Liver (tissue), 9 donors: ENCODE results near the gene SIGLEC7. TPM values are rescaled to one million over a fixed set of nuclear protein-coding genes. Genes with fewer than 3 reads are reported as not detected.

Experiments
- DNase-seq: peaks from one replicate; pipeline ENCODE4 v3.0.0-alpha.2; 2017; ENCODE audit warnings: low spot score
- H3K27ac ChIP-seq, 2 donors: one replicate each; pipeline ENCODE4 v1.7.0; 2013; ENCODE audit warnings: inconsistent platforms in 2 of 2, low read length in 2 of 2, control low read depth in 1 of 2, low read depth in 1 of 2, mild to moderate bottlenecking in 1 of 2
- H3K27me3 ChIP-seq, 4 donors: one replicate each; pipeline versions ENCODE4 v1.6.1 to v1.7.0; 2013; ENCODE audit warnings: low read length in 3 of 4, inconsistent platforms in 1 of 4, mild to moderate bottlenecking in 1 of 4, moderate library complexity in 1 of 4; ENCODE audit not compliant: control insufficient read depth in 4 of 4, insufficient read depth in 4 of 4
- H3K36me3 ChIP-seq, 4 donors: one replicate each; pipeline versions ENCODE4 v1.6.1 to v1.7.0; 2013; ENCODE audit warnings: low read length in 3 of 4, mild to moderate bottlenecking in 3 of 4, low read depth in 1 of 4, moderate library complexity in 1 of 4; ENCODE audit not compliant: control insufficient read depth in 4 of 4, insufficient read depth in 3 of 4
- H3K4me1 ChIP-seq, 4 donors: one replicate each; pipeline versions ENCODE4 v1.6.1 to v1.7.0; 2013; ENCODE audit warnings: low read length in 3 of 4, mild to moderate bottlenecking in 3 of 4, moderate library complexity in 1 of 4; ENCODE audit not compliant: control insufficient read depth in 4 of 4, insufficient read depth in 4 of 4
- H3K4me3 ChIP-seq, 3 donors: one replicate each; pipeline versions ENCODE4 v1.6.1 to v1.7.0; 2013; ENCODE audit warnings: low read length in 3 of 3, control low read depth in 1 of 3, low read depth in 1 of 3, mild to moderate bottlenecking in 1 of 3
- H3K9ac ChIP-seq, 2 donors: one replicate each; pipeline ENCODE4 v1.7.0; 2013; ENCODE audit warnings: low read length in 2 of 2, mild to moderate bottlenecking in 2 of 2, moderate library complexity in 2 of 2, control low read depth in 1 of 2, low read depth in 1 of 2
- H3K9me3 ChIP-seq, 4 donors: one replicate each; pipeline versions ENCODE4 v1.6.1 to v1.7.0; 2013; ENCODE audit warnings: low read length in 3 of 4; ENCODE audit not compliant: control insufficient read depth in 4 of 4
- CTCF ChIP-seq: fragments of 150-350 bp; IDR thresholded peaks from 2 replicates; pipeline ENCODE4 v1.5.1; 2017; ENCODE audit warnings: improper control_type of control experiment, low read depth, low read length; ENCODE audit not compliant: missing input control
- EGR1 ChIP-seq, 2 donors: IDR thresholded peaks; 2 replicates each; pipeline ENCODE4 v1.6.1; 2016 to 2018; ENCODE audit warnings: antibody characterized with exemption in 2 of 2, low read depth in 2 of 2
- FOXA1 ChIP-seq: IDR thresholded peaks from 2 replicates; pipeline ENCODE4 v1.6.1; 2016; ENCODE audit warnings: antibody characterized with exemption
- FOXA2 ChIP-seq: IDR thresholded peaks from 2 replicates; pipeline ENCODE4 v1.6.1; 2016; ENCODE audit warnings: antibody characterized with exemption
- JUND ChIP-seq, 2 donors: IDR thresholded peaks; 2 replicates each; pipeline ENCODE4 v1.6.1; 2016; ENCODE audit warnings: antibody characterized with exemption in 2 of 2
- MAX ChIP-seq: IDR thresholded peaks from 2 replicates; pipeline ENCODE4 v1.6.1; 2016; ENCODE audit warnings: antibody characterized with exemption
- RAD21 ChIP-seq, 2 donors: IDR thresholded peaks; 2 replicates each; pipeline ENCODE4 v1.6.1; 2016; ENCODE audit warnings: antibody characterized with exemption in 2 of 2, mild to moderate bottlenecking in 2 of 2
- RXRA ChIP-seq, 2 donors: IDR thresholded peaks; 2 replicates each; pipeline ENCODE4 v1.6.1; 2017 to 2018; ENCODE audit warnings: antibody characterized with exemption in 2 of 2, mild to moderate bottlenecking in 1 of 2
- SP1 ChIP-seq: IDR thresholded peaks from 2 replicates; pipeline ENCODE4 v1.6.1; 2018; ENCODE audit warnings: antibody characterized with exemption, mild to moderate bottlenecking
- TAF1 ChIP-seq: conservative IDR thresholded peaks from 2 replicates; pipeline ENCODE4 v1.6.1; 2016; ENCODE audit warnings: antibody characterized with exemption, mild to moderate bottlenecking
- YY1 ChIP-seq: IDR thresholded peaks from 2 replicates; pipeline ENCODE4 v1.6.1; 2016; ENCODE audit warnings: antibody characterized with exemption, mild to moderate bottlenecking
- WGBS: extraction: QIAGEN DNeasy Blood & Tissue Kit; methylation state at CpG from one replicate; pipeline ENCODE4 v1.1.7; 2013; 5-methylcytosine and 5-hydroxymethylcytosine counted together
- polyA plus RNA-seq, 2 donors: library from polyadenylated mRNA; stranded (reverse) in 1 of 2; unstranded in 1 of 2; fragments of 200-250 nt in 1 of 2; fragments of >200 nt in 1 of 2; fragmentation: Nextera tagmentation in 1 of 2; extraction: Ambion mirVana in 1 of 2; gene quantifications; one replicate each; pipeline versions ENCODE4 v1.2.1 to v1.2.3, GENCODE V29; 2013 to 2015
- total RNA-seq, 2 donors: library from RNA; depleted of rRNA; stranded (reverse); fragments of >200 nt; gene quantifications; one replicate each; pipeline ENCODE4 v1.2.3, GENCODE V29; 2014
- donor health status: healthy.
- donor health status: healthy.
- donor health status: healthy.
- donor health status: healthy.
- donor health status: healthy.

SIGLEC7 gene
- total and polyA plus RNA-seq, 4 donors = 2.7 to 4.8 (median 3.9) TPM

- TF ChIP-seq MAX (peak; percentile 17), YY1 (peak; percentile 45), RXRA (IDR thresholded peaks at IDR 0.05) (no peak)
- Histone ChIP-seq H3K27ac (peak overlapping the region; percentile 52 to 74), H3K36me3 (no peaks in the 10 kb centered on the region), H3K9ac (no peak overlapping the region), H3K4me3 (no peak overlapping the region), H3K4me1 (peaks cover 0 to 2% (median 0%) of the 10 kb centered on the region in 4 donors), H3K27me3 (no peaks in the 10 kb centered on the region), H3K9me3 (peaks cover 0 to 6% (median under 1%) of the 10 kb centered on the region in 4 donors)
- no peak for DNase-seq
- 57% methylated on average over 12 of the region's 12 CpGs for WGBS
Observed at GRCh38 chr19:51136851-51137551, 5.1 kb upstream of the SIGLEC7 start.

GRCh38 chr19:51137792-51138425 is 4.2 kb upstream of the SIGLEC7 start:
- H3K9me3 ChIP-seq = peaks cover 0 to 6% (median under 1%) of the 10 kb centered on the region in 4 donors
- peak overlapping the region; percentile 46 to 74 for H3K27ac ChIP-seq
- H3K27me3 ChIP-seq = no peaks in the 10 kb centered on the region
- H3K9ac ChIP-seq = no peak overlapping the region
- WGBS = 63% methylated on average over 9 of the region's 9 CpGs
- no peaks in the 10 kb centered on the region for H3K36me3 ChIP-seq
- no peak for DNase-seq
- TF ChIP-seq CTCF (no peak), SP1 (no peak), FOXA1 (no peak), RAD21 (IDR thresholded peaks at IDR 0.05) (no peak), JUND (IDR thresholded peaks at IDR 0.05) (no peak), RXRA (IDR thresholded peaks at IDR 0.05) (no peak), TAF1 (no peak), EGR1 (IDR thresholded peaks at IDR 0.05; ENCODE audit: low read depth in 2 of 2) (no peak), FOXA2 (no peak)
- no peak overlapping the region for H3K4me3 ChIP-seq
- no peaks in the 10 kb centered on the region for H3K4me1 ChIP-seq

- 62% methylated on average over 6 of the region's 6 CpGs for WGBS
- no peaks in the 10 kb centered on the region for H3K4me1 ChIP-seq
Observed at GRCh38 chr19:51138549-51138979, 3.5 kb upstream of the SIGLEC7 start.

More at GRCh38 chr19:51138549-51138979, 3.5 kb upstream of the SIGLEC7 start:
- H3K36me3 ChIP-seq = no peaks in the 10 kb centered on the region
- no peak overlapping the region for H3K4me3 ChIP-seq
- peak overlapping the region in 1 of 2 donors; percentile 13 for H3K9ac ChIP-seq
- peaks cover 0 to 6% (median under 1%) of the 10 kb centered on the region in 4 donors for H3K9me3 ChIP-seq
- no peaks in the 10 kb centered on the region for H3K27me3 ChIP-seq
- no peak for DNase-seq
- peak overlapping the region; percentile 46 to 78 for H3K27ac ChIP-seq
- TF ChIP-seq EGR1 (IDR thresholded peaks at IDR 0.05; ENCODE audit: low read depth in 2 of 2) (no peak), CTCF (no peak)
